Effector CD4-positive, alpha-beta T cell (primary cell): ENCODE measurements around the gene ESPN.
A peak's percentile ranks its signal among the peaks of the same experiment; 100 is the strongest.
"Not testable (repeated sequence)": the region's sequence is repeated elsewhere in the genome, so short reads cannot be mapped to it uniquely, and the experiment has no call there.

Experiments
- DNase-seq: peaks from one replicate; pipeline ENCODE4 v3.0.0-alpha.2; 2020

ESPN gene

DNA sequence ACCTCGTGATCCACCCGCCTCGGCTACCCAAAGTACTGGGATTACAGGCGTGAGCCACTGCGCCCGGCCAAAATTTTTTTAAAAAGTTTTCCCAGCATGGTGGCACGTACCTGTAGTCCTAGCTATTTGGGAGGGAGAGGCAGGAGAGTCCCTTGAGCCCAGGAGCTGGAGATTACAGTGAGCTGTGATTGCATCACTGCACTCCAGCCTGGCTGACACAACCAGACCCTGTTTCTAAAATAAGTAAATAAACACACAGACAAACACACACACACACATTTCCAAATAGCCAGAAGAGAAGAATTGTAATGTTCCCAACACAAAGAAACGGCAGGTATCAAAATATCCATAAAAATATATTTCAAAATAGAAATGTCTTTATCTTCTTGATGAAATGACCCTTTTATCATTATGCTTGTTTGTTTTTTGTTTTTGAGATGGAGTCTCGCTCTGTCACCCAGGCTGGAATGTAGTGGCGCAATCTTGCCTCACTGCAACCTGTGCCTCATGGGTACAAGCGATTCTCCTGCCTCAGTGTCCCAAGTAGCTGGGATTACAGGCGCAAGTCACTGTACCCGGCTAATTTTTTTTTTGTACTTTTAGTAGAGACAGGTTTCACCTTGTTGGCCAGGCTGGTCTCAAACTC is 14.2 kb upstream of the ESPN start:
- no peak for DNase-seq

DNA sequence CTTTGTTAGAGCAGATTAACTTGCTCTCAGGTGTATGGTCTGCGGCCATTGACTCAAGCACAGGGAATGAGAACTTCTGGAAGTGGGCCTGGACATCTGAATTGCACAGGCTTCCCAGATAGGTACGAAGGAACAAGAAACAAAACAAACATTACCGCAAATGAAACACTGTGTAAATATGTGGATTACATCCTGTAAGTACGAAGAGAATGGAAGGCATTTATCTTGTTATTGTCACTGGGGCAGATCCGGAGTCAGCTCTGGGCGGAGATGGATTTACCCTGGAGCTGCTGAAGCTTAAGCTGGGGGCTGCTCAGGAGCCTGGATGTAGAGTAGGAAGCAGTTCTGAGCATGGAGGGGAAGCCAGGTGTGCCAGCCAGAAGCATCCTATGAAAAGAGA is 11.7 kb upstream of the ESPN start:
- no peak for DNase-seq

DNA sequence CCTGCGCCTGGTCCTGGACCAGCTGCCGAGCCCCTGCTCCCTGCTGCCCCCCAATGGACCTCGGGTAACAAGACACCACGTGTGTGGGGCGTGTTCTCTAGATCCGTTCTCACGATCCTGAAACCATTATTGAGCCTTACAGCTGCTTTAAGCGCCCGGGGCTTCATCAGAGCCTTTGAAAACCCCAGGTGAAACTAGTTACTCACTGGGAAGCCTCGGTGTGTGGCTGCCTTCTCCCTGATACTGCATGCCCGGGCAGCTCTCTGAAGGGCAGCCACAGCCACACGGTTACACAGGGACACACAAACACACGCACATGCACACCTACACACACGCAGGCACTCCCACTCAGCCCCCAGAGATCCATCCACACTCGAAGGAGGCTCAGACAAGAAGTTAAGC is 10.1 kb upstream of the ESPN start:
- no peak for DNase-seq

DNA sequence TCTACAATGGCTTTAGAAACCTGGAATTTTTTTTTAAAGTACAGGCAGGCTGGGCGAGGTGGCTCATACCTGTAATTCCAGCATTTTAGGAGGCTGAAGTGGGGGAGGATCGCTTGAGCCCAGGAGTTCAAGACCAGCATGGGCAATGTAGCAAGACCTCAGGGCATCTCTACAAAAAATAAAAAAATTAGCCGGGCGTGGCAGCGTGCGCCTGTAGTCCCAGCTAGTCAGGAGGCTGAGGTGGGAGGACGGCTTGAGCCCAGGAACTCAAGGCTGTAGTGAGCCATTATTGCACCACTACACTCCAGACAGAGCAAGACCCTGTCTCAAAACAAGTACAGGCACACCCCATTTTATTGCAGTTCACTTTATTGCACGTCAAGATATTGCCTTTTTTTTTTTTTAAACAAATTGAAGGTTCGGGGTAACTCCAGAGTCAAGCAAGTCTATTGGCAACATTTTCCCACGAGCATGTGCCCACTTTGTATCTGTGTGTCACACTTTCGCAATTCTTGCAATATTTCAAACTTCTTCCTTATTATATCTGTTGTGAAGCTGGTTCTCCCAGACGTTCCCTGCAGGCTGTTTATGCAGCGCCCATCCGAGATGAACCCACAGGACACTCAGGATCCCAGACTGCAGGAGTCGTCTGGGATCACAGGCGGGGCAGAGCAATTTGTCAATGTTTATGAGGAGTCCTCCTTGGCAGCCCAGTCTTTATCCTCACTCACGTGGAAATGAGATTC is 9.5 kb upstream of the ESPN start:
- DNase-seq: no peak

DNA sequence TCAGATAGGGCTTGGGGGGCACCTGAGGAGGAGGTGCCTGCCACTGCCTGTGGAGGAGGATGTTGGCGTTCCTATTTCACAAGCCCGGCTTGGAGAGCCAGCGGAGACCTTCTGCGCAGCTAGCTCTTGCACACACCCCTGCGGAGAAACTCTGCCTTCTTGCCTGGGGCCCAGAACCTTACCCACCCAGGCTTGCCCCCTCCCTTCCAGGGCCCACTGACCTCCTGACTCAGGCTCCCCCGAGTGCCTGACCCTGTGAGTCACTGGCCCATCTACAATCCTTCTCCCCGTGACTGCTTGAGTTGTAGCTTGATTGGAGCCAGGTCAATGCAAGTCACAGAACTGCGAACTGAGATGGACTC is 8.3 kb upstream of the ESPN start:
- no peak for DNase-seq

DNA sequence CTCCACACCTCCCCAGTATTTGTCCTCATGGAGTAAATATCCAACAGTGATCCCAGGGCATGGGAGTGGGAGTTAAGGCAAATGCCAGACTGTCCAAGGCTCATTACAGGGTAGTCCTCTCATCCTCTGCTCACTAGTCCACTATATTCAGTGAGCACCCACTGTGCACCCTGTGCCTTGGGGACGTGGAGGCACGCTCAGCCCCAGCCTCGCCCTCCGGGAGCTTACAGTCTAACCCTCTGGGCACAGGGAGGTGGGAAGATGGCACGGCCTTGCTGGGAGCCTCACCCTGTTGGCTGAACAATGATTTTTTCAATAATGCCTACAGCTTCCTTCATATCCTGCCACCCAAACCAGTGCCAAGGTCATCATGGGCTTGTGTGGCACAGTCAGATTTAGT is 7.7 kb upstream of the ESPN start:
- no peak for DNase-seq

DNA sequence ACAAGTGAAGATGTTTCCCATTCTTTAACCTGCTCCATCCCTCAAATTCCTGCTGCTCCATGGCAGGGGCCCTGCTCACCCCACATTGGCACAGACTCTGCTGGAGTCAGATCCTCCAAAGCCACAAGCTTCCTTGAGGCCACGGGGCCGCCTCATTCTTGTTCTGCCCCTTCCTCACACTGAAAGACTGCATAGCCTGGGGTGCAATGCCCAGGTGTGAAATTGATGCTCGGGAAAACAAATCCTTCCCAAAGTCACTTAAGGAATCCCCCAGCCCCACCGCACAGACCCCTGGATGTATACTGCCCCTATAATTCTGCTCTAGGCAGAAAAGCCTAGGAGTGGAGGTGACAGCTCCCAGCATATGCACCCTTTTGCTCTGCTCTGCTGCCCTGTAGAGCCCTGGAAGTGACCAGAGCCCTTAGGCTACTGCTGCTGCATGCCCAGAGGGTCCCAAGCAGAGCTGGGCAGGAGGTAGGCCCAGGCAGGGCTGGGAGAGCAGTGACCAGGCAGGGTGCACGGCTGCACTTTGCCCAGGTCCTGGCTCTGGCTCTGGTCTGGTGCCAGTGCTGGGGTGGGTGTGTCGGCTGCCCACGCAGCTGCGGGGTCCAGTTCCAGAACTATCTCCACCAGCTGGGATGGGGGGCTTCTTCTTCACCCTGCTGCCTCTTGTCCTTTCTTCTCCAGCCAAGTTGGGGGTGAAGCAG is 6.5 kb upstream of the ESPN start:
- no peak for DNase-seq

DNA sequence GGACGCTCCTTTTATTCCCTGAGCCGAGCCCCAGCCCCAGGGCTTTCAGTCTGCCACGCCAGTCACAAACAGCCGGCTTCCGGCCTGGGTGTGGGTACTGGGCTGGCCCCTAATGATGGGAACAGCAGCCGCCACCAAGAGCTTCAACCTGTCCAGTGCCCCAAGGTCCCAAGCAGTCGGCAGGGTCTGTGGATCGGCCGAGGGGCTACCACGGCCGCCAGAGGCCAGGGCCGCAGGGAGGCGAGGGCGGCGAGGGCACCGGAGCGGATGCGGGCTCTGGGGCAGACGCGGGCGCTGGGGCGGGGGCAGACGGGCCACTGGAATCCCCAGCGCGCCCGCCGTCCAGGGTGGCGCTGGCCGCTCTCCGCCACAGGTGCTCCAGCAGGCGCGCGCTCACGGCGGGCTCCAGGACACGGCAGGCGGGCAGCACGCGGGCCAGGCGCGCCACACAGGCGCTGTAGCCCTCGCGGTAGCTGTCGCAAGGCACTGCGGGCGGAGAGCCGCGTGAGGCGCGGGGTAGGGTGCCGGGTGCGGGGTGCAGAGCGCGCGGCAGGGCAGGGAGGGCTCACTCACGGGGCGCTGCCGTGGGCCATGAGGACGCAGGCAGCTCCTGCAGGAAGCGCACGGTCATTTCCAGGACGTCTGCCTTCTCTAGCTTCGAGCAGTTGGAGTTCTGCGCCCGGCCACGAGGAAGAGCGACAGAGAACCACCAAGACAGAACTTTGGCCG is 5.7 kb upstream of the ESPN start:
- DNase-seq: no peak

DNA sequence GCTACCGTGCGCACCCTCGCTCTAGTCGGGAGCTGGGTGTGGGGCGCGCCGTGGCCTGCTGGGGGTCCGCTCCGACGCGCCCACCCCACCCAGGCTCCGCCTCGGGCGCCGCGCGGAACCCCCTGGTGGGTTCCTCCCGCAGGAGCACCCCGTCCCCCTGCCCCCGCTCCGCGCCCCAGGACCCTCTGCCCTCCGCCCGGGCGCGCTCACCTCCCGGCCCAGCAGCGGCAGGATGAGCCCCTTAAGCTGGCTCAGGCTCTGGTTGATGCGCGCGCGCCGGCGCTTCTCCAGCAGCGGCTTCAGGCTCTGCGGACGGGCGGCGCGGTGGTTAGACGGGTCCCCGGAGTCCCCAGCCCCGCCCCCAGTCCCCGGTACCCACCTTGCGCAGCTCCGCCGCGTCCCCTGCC is 5.2 kb upstream of the ESPN start:
- DNase-seq: no peak

DNA sequence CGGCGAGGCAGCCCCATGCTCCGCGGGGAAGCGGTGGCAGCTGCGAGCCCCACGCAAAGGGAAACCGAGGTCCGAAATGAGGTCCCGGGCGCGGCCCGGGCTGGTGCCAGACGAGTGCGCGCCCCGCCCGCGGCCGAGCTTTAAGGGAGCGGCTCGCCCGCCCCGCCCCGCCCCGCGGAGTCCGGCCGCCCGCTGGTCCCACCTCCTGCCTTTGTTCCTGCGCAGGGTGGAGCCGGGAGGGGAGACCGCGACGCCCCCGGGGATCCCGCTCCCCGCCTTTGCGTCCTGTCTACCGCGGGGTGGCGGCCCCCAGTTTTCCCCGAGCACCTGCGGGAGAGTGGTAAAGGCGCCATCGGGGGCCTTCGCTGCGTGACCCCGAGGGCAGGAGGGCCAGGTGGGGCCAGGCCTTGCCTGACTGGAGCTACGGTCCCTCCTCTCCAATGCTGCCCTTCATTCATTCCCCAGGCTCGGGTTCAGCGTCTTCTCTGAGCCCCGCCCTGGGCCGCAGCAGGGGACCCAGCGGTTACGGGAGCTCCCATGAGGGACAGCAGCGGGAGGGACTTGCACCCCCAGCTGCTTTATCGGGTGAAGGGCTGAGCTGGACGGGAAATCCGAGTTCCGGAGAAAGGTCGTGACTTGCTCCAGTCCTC is 4.6 kb upstream of the ESPN start, which contains the start of gene HES2:
TSS of gene HES2 (minus strand) at position 116 of the 650 bp plus-strand sequence. CDS start at position 17, 99 bp downstream.
- no peak for DNase-seq

DNA sequence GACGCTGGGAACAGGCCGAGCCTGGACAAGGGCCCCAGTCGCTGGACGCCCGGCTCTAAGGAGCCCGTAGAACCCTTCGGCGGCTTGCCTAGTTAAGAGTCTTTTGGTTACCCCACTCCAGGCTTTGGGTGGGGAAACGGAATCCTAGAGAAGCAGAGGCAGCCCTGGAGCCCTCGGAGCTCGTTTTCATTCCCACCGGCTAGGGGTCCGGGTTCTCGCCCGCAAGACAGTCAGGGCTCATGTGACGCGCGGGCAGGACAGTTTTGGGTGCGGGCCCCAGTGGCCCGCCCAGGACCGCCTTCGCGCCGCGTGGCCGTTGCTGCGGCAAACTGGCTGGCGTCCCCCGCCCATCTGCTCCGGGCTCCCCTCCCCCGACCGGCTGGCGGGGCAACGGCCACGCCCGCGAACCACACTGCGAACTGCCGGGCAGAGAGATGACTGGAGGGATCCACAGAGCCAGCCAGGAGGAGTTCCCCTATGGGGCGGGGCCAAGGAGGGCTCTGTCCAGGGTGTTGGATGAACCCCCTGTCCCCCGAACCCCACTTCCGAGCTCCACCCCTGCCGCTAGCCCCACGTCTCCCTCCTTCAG is 4.0 kb upstream of the ESPN start:
- no peak for DNase-seq

DNA sequence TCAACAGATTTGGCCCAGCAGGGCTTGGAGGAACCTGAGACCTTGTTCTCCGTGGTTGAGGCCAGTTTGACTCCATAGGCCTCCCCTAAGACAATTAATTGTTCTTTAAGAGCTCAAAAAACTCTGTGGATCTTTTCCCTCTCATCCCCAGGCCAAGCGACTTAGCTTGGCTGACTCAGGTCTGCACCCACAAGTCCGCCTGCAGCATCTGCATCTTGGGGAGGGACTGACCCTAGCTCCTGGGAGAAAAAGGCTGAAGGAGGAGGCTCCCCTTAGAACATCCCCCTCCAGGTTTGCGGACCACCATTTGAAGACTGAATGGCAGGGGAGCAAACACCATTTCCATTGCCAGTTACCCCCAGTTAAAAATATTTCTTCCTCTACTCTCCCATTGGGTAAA is 3.3 kb upstream of the ESPN start:
- no peak for DNase-seq

DNA sequence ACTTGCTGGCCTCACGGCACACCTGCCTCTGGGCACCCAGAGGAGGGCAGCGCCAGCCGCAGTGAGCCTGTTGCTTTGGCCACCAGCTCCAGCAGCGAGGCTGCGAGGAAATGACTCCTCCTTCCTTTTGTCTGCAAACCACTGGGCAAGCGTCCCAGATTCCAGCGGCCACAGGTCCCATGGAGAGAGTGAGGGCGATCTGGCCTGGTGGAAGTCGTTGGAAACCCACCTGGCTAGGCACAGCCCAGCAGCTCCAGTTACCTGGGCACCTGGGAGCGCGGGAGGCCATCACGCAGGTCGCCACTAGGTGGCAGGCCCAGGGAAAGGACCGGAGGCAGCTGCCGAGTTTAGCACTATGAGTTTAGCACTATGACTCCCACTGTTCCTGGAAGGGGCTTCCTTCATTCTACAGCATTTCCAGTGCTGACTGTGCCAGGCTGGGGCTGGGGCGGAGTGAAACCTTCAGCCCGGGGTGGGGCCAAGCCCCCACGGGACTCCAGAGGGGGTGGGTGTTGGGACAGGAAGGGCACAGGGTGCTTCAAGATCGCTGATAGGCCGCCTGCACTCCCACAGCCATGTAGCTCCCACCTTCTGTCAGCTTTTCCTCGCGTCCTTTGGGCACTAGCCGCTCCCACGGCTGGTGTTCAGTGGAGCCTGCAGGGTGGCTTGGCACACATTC is 1.1 kb upstream of the ESPN start:
- DNase-seq: peak; percentile 67

DNA sequence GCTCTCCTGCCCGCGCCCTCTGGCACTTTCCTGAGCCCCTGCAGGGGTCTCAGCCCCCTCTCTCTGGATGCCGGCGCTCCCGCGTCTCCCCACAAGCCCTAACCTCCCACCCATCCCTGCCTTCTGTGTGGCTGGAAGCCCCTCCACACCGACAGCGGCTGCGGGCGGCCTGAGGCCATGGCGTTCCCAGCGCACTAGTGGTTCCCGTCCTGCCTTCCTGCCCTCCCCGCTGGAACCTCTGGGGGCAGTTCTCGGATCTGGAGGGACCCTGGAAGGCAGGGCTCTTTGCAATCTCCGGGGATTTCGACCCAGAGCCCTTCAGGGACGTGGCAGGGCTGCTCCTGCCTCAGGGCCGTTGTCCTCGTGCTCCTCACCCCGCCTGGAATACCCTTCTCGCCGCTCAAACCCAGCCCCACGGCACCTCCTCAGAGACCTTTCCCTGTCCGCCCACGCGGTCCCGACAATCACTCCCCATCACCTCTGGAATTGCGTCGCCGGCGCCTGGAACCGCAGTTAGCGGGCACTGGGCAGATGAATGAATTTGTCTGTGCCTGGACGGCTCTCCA is 493 bp upstream of the ESPN start:
- DNase-seq: no peak

DNA sequence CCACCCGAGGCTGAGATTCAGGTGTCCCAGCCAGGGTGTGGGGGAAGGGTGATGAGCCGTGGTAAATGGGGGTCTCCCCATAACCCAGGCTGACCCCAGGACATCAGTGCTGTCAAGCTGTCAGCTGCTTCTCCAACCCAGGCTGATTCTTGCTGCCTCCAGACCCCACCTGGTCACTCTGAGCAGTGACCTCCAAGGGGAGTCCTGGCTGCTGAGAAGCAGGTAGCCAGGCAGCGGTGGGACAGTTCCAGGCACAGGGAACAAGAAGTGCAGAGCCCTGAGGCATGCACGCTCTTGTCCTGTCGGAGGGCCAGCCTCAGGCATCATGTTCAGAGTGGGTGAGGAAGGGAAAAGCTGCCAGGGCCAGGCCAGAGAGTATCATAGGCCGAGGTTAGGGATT is 1.1 kb downstream of the ESPN start:
- no peak for DNase-seq

DNA sequence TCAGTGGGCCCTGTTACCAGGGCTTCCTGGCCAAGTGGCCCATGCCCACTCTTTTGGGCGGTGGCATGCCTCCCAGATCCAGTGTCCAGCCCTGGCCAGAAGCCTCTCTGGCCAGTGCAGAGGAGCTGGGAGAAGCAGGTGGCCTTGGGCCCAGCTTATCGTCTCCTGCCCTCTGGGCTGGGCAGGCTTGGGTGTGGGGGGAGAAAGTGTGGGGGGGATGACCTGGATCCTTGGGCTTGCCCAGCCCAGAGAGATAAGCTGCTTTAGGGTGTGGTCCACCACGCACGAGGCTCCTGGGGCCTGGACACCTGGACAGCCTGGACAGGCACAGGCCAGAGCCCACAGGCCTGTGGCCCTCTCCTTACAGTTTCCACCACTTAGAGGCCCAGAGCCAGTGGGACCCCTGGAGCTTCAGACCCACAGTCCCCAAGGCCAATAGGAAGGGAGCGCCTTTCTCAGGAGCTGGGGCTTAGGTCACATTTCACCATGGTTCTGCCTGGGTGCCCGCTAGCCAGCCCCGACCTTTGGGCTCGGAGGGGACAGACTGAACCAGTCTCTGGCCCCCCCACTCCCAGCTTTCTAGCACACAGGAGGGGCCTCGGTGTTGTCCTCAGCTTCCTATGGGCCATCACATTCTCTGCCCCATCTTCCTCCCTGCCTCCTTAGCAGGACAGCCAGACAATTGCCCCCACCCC is 1.8 kb downstream of the ESPN start:
- DNase-seq: no peak

DNA sequence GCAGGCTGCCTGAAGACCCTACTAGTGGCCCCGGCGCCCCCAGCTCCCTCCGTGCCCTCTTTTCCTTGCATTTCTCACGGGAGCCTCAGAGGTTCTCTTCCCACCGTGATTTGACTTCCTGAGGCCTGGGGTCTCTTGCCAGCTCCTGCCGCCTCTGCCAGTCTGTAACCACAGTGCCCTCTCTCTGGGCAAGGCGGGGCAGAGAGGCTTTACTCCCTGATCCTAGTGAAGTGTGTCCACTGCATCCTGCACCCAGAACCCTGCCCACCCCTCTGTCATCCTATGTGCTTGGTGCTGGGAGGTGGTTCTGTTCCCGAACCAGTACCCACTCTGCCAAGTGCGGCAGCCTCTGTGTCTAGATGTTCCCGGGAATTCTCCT is 2.4 kb downstream of the ESPN start:
- DNase-seq: no peak

DNA sequence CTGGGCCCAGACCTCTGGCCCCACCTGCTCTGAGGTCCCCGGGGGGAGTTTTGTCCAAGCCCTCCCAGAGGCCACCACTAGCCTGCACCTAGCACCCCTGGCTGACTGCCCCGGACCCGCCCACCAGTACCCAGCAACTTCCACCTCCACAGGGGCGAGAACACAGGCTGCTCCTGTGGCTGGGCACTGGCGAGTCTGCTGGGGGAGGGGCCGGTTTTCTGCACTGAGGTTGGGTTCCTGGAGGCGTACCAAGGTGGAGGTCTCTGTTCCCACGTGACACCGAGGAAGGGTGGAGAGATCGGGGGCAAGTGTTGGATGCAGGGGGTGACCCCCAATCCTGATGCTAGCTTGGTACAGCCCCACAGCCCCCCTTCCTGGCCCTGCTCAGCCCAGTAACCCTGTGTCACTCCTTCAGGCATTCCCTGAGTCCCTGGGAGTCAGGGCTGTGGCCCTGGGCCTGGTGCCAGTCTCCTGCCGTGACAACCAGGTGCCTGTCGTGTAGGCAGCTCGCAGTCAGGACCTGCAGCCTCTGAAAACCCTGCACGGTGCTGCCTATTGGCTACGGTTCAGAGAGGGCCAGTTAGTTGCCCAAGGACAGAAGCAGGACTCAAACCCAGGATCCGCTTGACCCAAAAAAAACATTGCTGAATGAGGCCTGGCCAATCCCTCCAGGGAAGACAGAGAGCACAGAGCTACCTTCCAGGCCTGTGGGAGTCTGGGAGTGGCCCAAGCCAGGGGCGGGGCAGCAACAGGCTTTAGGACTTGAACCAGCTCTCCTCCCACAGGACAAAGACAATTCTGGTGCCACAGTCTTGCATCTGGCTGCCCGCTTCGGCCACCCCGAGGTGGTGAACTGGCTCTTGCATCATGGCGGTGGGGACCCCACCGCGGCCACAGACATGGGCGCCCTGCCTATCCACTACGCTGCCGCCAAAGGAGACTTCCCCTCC is 3.1 kb downstream of the ESPN start:
- DNase-seq: no peak

DNA sequence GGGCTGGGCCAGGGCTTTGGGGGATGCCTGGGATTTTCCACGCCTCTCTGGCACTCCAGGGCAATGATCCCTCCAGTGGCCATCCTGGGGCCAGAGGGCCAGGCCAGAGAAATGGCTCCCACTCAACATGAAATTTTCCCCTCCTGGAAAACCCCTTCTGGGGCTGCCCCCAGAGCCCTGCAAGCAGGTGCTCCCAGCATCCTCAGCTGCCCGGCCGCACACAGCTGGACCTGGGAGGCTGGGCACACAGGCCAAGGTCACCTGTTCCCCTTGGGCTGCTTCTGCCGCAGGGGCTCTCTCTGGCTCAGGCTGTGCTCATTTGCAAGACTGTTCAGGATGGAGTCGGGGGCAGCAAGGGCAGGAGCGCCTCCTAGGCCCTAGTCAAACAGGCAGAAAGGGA is 3.9 kb downstream of the ESPN start:
- not testable (repeated sequence) for DNase-seq
